Ovary (tissue), 9 donors: Measurements from ENCODE around the gene ITGA6. TPM values are rescaled to one million over a fixed set of nuclear protein-coding genes. Genes with fewer than 3 reads are reported as not detected.

Source experiments
- DNase-seq, 5 donors: peaks; one replicate each; pipeline ENCODE4 v3.0.0-alpha.2; 2019 to 2020
- H3K27ac ChIP-seq, 2 donors: fragments of 200-600 bp; one replicate each; pipeline versions ENCODE4 v1.5.1 to v1.8.0; 2019 to 2022
- H3K27me3 ChIP-seq: fragments of 200-600 bp; one replicate; pipeline ENCODE4 v1.8.0; 2022
- H3K36me3 ChIP-seq: fragments of 200-600 bp; sonication (generic); one replicate; pipeline ENCODE4 v1.5.1; 2019
- H3K4me1 ChIP-seq: one replicate; pipeline ENCODE4 v1.8.1; 2013; ENCODE audit warnings: mild to moderate bottlenecking, moderate library complexity; ENCODE audit not compliant: insufficient read depth
- H3K4me3 ChIP-seq: fragments of 200-600 bp; sonication (generic); one replicate; pipeline ENCODE4 v1.5.1; 2017
- H3K9me3 ChIP-seq, 2 donors: fragments of 200-600 bp in 1 of 2; sonication (generic) in 1 of 2; one replicate each; pipeline versions ENCODE4 v1.5.1 to v1.8.1; 2013 to 2019; ENCODE audit warnings: mild to moderate bottlenecking in 1 of 2, moderate library complexity in 1 of 2
- CTCF ChIP-seq, 3 donors: fragments of 450-650 bp in 2 of 3; fragments of 200-600 bp in 1 of 3; IDR thresholded peaks; one replicate each; pipeline versions ENCODE4 v1.5.1 to v1.8.0; 2016 to 2022; ENCODE audit warnings: antibody characterized with exemption in 3 of 3, mild to moderate bottlenecking in 1 of 3
- EP300 ChIP-seq: sonication (generic); formaldehyde crosslinking; IDR thresholded peaks from one replicate; pipeline ENCODE4 v1.6.1; 2017; ENCODE audit warnings: antibody characterized with exemption
- POLR2A ChIP-seq: fragments of 450-650 bp; IDR thresholded peaks from one replicate; pipeline ENCODE4 v1.6.1; 2017; ENCODE audit warnings: antibody characterized with exemption, mild to moderate bottlenecking, moderate library complexity
- WGBS, 3 donors: extraction: QIAGEN DNeasy Blood & Tissue Kit in 1 of 3; methylation state at CpG; one replicate each; pipeline versions ENCODE4 v1.1.5 to v1.1.7; 2013 to 2017; 5-methylcytosine and 5-hydroxymethylcytosine counted together
- intact Hi-C, 4 donors: fragments of 100-400 bp; cut with DNase I; formaldehyde crosslinking; loops; one replicate each; pipeline versions ENCODE4 v1.11.0 to v1.15.1; 2022 to 2023
- polyA plus RNA-seq, 2 donors: library from polyadenylated mRNA; stranded (reverse); fragments of 200-250 nt in 1 of 2; fragments of 350-450 nt in 1 of 2; fragmentation: Illumina TruSeq in 1 of 2; extraction: RNeasy Lipid Tissue Mini Kit (QIAGEN cat#74804) in 1 of 2; gene quantifications; one replicate each; pipeline ENCODE4 v1.2.3, GENCODE V29; 2013 to 2014
- total RNA-seq, 7 donors: library from RNA; depleted of rRNA in 2 of 7; stranded (reverse); fragments of >200 nt in 2 of 7; fragmentation: NEBNext Ultra II Directional in 3 of 7; extraction: Animal tissue kit (Norgen Biotek cat#: 25700) in 3 of 7; gene quantifications; one replicate each; pipeline versions ENCODE4 v1.1.0 to v1.2.4, GENCODE V29; 2016 to 2023
- donor health status: DM: no; HTN: no; CAD: no; lungs with moderate emphysema.
- donor health status: DM: no; HTN: no; CAD: no.
- donor health status: Bipolar disorder and iron deficiency.
- donor health status: DM: yes; HTN: yes; CAD: no.
- donor health status: DM: no; HTN: no; CAD: no.
- donor health status: DM: yes; HTN: yes; CAD: no.

ITGA6 gene
- total and polyA plus RNA-seq, 9 donors: 8.4 to 51.6 (median 19.0) TPM

GRCh38 chr2:172397148-172397834 is 30.1 kb upstream of the ITGA6 start:
- DNase-seq: peak in 3 of 5 donors; percentile 20 to 46 (median 25)
- Histone ChIP-seq H3K9me3 (no peaks in the 10 kb centered on the region), H3K4me1 (peaks cover 12% of the 10 kb centered on the region), H3K36me3 (no peaks in the 10 kb centered on the region), H3K27ac (no peak overlapping the region), H3K27me3 (no peaks in the 10 kb centered on the region), H3K4me3 (no peak overlapping the region)
- intact Hi-C loops: no loop called here
- TF ChIP-seq CTCF (IDR thresholded peaks at IDR 0.05) (no peak), EP300 (no peak), POLR2A (no peak)
- WGBS, 3 donors: 13 to 20% (median 18%) methylated on average over 6 of the region's 6 CpGs

- DNase-seq: no peak
- Histone ChIP-seq H3K4me3 (no peak overlapping the region), H3K36me3 (no peaks in the 10 kb centered on the region), H3K27ac (no peak overlapping the region), H3K27me3 (no peaks in the 10 kb centered on the region), H3K9me3 (no peaks in the 10 kb centered on the region), H3K4me1 (peaks cover 12% of the 10 kb centered on the region)
- TF ChIP-seq POLR2A (no peak), CTCF (IDR thresholded peaks at IDR 0.05) (no peak), EP300 (no peak)
- intact Hi-C loops: no loop called here
- WGBS, 3 donors: 24 to 30% (median 25%) methylated on average over 2 of the region's 2 CpGs
These were observed 28.9 kb upstream of the ITGA6 start for GRCh38 chr2:172398440-172398839.

- 97 to 99% (median 99%) methylated on average over 5 of the region's 5 CpGs for WGBS, 3 donors
- H3K27me3 ChIP-seq: no peaks in the 10 kb centered on the region
These were observed 27.6 kb upstream of the ITGA6 start for GRCh38 chr2:172399765-172400164.

GRCh38 chr2:172402198-172402597 is 25.2 kb upstream of the ITGA6 start:
- H3K4me3 ChIP-seq: no peak overlapping the region
- H3K9me3 ChIP-seq: no peaks in the 10 kb centered on the region
- intact Hi-C loops: no loop called here
- no peaks in the 10 kb centered on the region for H3K27me3 ChIP-seq
- no peak overlapping the region for H3K27ac ChIP-seq
- WGBS, 3 donors: 88 to 96% (median 92%) methylated on average over 1 of the region's 1 CpG
- peaks cover 5% of the 10 kb centered on the region for H3K4me1 ChIP-seq
- no peaks in the 10 kb centered on the region for H3K36me3 ChIP-seq
- TF ChIP-seq EP300: no peak
- TF ChIP-seq POLR2A: no peak
- TF ChIP-seq CTCF (IDR thresholded peaks at IDR 0.05): no peak
- no peak for DNase-seq

More at GRCh38 chr2:172399765-172400164, 27.6 kb upstream of the ITGA6 start:
- no peak for TF ChIP-seq POLR2A
- no peak for TF ChIP-seq CTCF (IDR thresholded peaks at IDR 0.05)
- no peak for TF ChIP-seq EP300
- H3K36me3 ChIP-seq: no peaks in the 10 kb centered on the region
- peaks cover 12% of the 10 kb centered on the region for H3K4me1 ChIP-seq
- DNase-seq: no peak
- H3K4me3 ChIP-seq: no peak overlapping the region
- no peaks in the 10 kb centered on the region for H3K9me3 ChIP-seq
- H3K27ac ChIP-seq: no peak overlapping the region
- intact Hi-C loops: no loop called here
